HepG2 (cell line): Measurements from ENCODE around the gene DCDC1. TPM values are rescaled to one million over a fixed set of nuclear protein-coding genes. Genes with fewer than 3 reads are reported as not detected.

Experiments
- ATAC-seq: fragments of 200-7000 bp; cut with Tn5 transposase; 3 replicates; pipeline ENCODE4 v1.9.1; 2020; ENCODE audit warnings: mild to moderate bottlenecking, moderate library complexity
- BruUV-seq: library from RNA; stranded (reverse); fragments of 400-500 nt; replicated peaks from 2 replicates; lab custom pipeline; 2021; lab: Mats Ljungman, UMichigan
- CTCF ChIA-PET: fragments of 300-600 bp; formaldehyde crosslinking; extraction: SDS; loops from one replicate; lab custom pipeline; 2021; ENCODE audit warnings: low total read pairs, inconsistent platforms, low intra/inter-chr PET ratio; lab: Yijun Ruan, JAX
- POLR2A ChIA-PET: fragments of 350-600 bp; sonication (Branson Sonifier 250); formaldehyde crosslinking; loops from one replicate; lab custom pipeline; 2020; ENCODE audit warnings: antibody characterized with exemption, inconsistent platforms; lab: Yijun Ruan, JAX
- DNase-seq: peaks from one replicate; pipeline ENCODE4 v3.0.0-alpha.2; 2015; ENCODE audit warnings: low spot score
- FAIRE-seq: peaks from 3 replicates; lab custom pipeline; 2011; peaks lifted over from hg19 to GRCh38; lab: Jason Lieb, UNC
- H2AFZ ChIP-seq: one replicate; pipeline ENCODE4 v1.6.1; 2011; ENCODE audit warnings: low read length, inconsistent platforms
- H3K27ac ChIP-seq: fragments of 300-600 bp; 3 replicates; pipeline ENCODE4 v1.8.0; 2011; ENCODE audit warnings: mixed run types, mild to moderate bottlenecking, mixed read lengths, low read length, inconsistent platforms; ENCODE audit not compliant: insufficient read depth; ENCODE audit errors: extremely low read length
- H3K27me3 ChIP-seq, 2 experiments: fragments of 200-600 bp in 1 of 2; 2 replicates in 1 of 2; 3 replicates in 1 of 2; pipeline versions ENCODE4 v1.6.0 to v1.8.0; 2011; ENCODE audit warnings: low read length in 2 of 2, mild to moderate bottlenecking in 2 of 2, moderate library complexity in 2 of 2, inconsistent platforms in 1 of 2; ENCODE audit not compliant: insufficient read depth in 2 of 2, control insufficient read depth in 1 of 2
- H3K36me3 ChIP-seq, 2 experiments: fragments of 200-600 bp in 1 of 2; replicated peaks in 1 of 2; 2 replicates in 1 of 2; 3 replicates in 1 of 2; pipeline versions ENCODE4 v1.5.1 to v1.8.0; 2011; ENCODE audit warnings: low read length in 2 of 2, inconsistent platforms in 1 of 2; ENCODE audit not compliant: insufficient read depth in 2 of 2, control insufficient read depth in 1 of 2
- H3K4me1 ChIP-seq: 2 replicates; pipeline ENCODE4 v1.5.1; 2012; ENCODE audit warnings: low read length, inconsistent platforms; ENCODE audit not compliant: insufficient read depth
- H3K4me2 ChIP-seq: 2 replicates; pipeline ENCODE4 v1.6.0; 2011; ENCODE audit warnings: low read depth, low read length, inconsistent platforms
- H3K4me3 ChIP-seq, 3 experiments: fragments of 200-600 bp in 1 of 3; sonication (generic), shearing (Covaris generic) in 1 of 3; replicated peaks in 1 of 3; 2 replicates each; pipeline ENCODE4 v1.5.1; 2011 to 2016; ENCODE audit warnings: low read length in 3 of 3, inconsistent platforms in 2 of 3, low read depth in 2 of 3, mild to moderate bottlenecking in 2 of 3, control low read depth in 1 of 3, mixed read lengths in 1 of 3; ENCODE audit not compliant: insufficient read depth in 1 of 3
- H3K79me2 ChIP-seq: one replicate; pipeline ENCODE4 v1.6.1; 2011; ENCODE audit warnings: low read length, inconsistent platforms; ENCODE audit not compliant: insufficient read depth
- H3K9ac ChIP-seq: 2 replicates; pipeline ENCODE4 v1.6.0; 2011; ENCODE audit warnings: mild to moderate bottlenecking, low read depth, low read length, inconsistent platforms; ENCODE audit not compliant: insufficient read depth
- H3K9me3 ChIP-seq: 2 replicates; pipeline ENCODE4 v1.5.1; 2012; ENCODE audit warnings: mild to moderate bottlenecking, low read length
- H4K20me1 ChIP-seq: 2 replicates; pipeline ENCODE4 v1.6.0; 2011; ENCODE audit warnings: inconsistent platforms, mild to moderate bottlenecking, low read length, moderate library complexity; ENCODE audit not compliant: insufficient read depth
- ATF4 ChIP-seq, 2 experiments: fragments of 450-650 bp in 1 of 2; sonication (generic) in 1 of 2; formaldehyde crosslinking; IDR thresholded peaks; 2 replicates each; pipeline versions ENCODE4 v1.5.0 to v1.8.0; 2020 to 2022; ENCODE audit warnings: mild to moderate bottlenecking in 1 of 2, missing genetic modification reagents in 1 of 2
- BRF2 ChIP-seq: sonication (generic); formaldehyde crosslinking; IDR thresholded peaks from 2 replicates; pipeline ENCODE4 v1.8.1; 2022; ENCODE audit warnings: mild to moderate bottlenecking, missing genetic modification reagents
- FOXK1 ChIP-seq: sonication (generic); formaldehyde crosslinking; IDR thresholded peaks from 2 replicates; pipeline ENCODE4 v1.4.0; 2020; ENCODE audit warnings: low read depth, missing genetic modification reagents, borderline replicate concordance
- GLMP ChIP-seq: sonication (generic); formaldehyde crosslinking; IDR thresholded peaks from 2 replicates; pipeline ENCODE4 v1.9.0; 2021; ENCODE audit warnings: missing genetic modification reagents, mild to moderate bottlenecking, borderline replicate concordance
- HINFP ChIP-seq: sonication (generic); formaldehyde crosslinking; IDR thresholded peaks from 2 replicates; pipeline ENCODE4 v1.4.0; 2020; ENCODE audit warnings: low read depth, mild to moderate bottlenecking, missing genetic modification reagents
- PATZ1 ChIP-seq: sonication (generic); formaldehyde crosslinking; IDR thresholded peaks from 2 replicates; pipeline ENCODE4 v1.4.0; 2020; ENCODE audit warnings: missing genetic modification reagents
- SALL1 ChIP-seq: sonication (generic); formaldehyde crosslinking; IDR thresholded peaks from 2 replicates; pipeline ENCODE4 v1.8.0; 2022; ENCODE audit warnings: mild to moderate bottlenecking, missing genetic modification reagents
- SIX4 ChIP-seq: sonication (generic); formaldehyde crosslinking; IDR thresholded peaks from 2 replicates; pipeline ENCODE4 v1.4.0; 2020; ENCODE audit warnings: missing genetic modification reagents
- ZFP91 ChIP-seq: sonication (generic); formaldehyde crosslinking; IDR thresholded peaks from 2 replicates; pipeline ENCODE4 v1.9.0; 2022; ENCODE audit warnings: missing genetic modification reagents, mild to moderate bottlenecking, borderline replicate concordance
- ZNF292 ChIP-seq: sonication (generic); formaldehyde crosslinking; IDR thresholded peaks from 2 replicates; pipeline ENCODE4 v1.8.1; 2022; ENCODE audit warnings: mild to moderate bottlenecking, low read depth, missing genetic modification reagents, borderline replicate concordance
- ZNF331 ChIP-seq: sonication (generic); formaldehyde crosslinking; IDR thresholded peaks from 2 replicates; pipeline ENCODE4 v1.4.0; 2020; ENCODE audit warnings: missing genetic modification reagents
- ZNF431 ChIP-seq: sonication (generic); formaldehyde crosslinking; IDR thresholded peaks from 2 replicates; pipeline ENCODE4 v1.9.0; 2022; ENCODE audit warnings: missing genetic modification reagents, low read depth, mild to moderate bottlenecking, borderline replicate concordance
- ZNF552 ChIP-seq: sonication (generic); formaldehyde crosslinking; IDR thresholded peaks from 2 replicates; pipeline ENCODE4 v1.9.0; 2022; ENCODE audit warnings: missing genetic modification reagents, mild to moderate bottlenecking, borderline replicate concordance
- ZNF766 ChIP-seq: sonication (generic); formaldehyde crosslinking; IDR thresholded peaks from 2 replicates; pipeline ENCODE4 v1.5.0; 2020; ENCODE audit warnings: missing genetic modification reagents, borderline replicate concordance
- WGBS: methylation state at CpG from one replicate; pipeline ENCODE4 v1.1.6; 2017; ENCODE audit warnings: low lambda C conversion rate; 5-methylcytosine and 5-hydroxymethylcytosine counted together
- in situ Hi-C: cut with HindIII; loops from 2 replicates; pipeline ENCODE4 v1.10.0; 2017; ENCODE audit warnings: low pct_unique_long_range_greater_than_20kb; ENCODE audit not compliant: extremely low pct_ligation_motif_present
- intact Hi-C: fragments of 100-400 bp; cut with micrococcal nuclease; formaldehyde crosslinking; loops from one replicate; pipeline ENCODE4 v1.10.0; 2022; ENCODE audit not compliant: unreplicated experiment
- polyA plus RNA-seq, 8 experiments: library from polyadenylated mRNA; depleted of rRNA in 3 of 8; stranded (reverse) in 7 of 8; unstranded in 1 of 8; fragments of >200 nt; fragmentation: Illumina TruSeq in 4 of 8; extraction: Trizol in 4 of 8; gene quantifications; 2 replicates each; pipeline versions ENCODE4 v1.2.1 to v1.2.3, GENCODE V29; 2011 to 2016; ENCODE audit warnings: low read depth in 4 of 8, missing spikeins in 1 of 8, mixed read lengths in 1 of 8; ENCODE audit not compliant: insufficient read depth in 1 of 8
- total RNA-seq, 5 experiments: library from RNA; depleted of rRNA; stranded (reverse); fragments of >200 nt; fragmentation: Illumina TruSeq; extraction: Trizol; gene quantifications; 2 replicates each; pipeline ENCODE4 v1.2.3, GENCODE V29; 2016; ENCODE audit warnings: low read depth in 1 of 5

The DCDC1 gene
- total and polyA plus RNA-seq, 2 of the 13 experiments (the other 11 are each of a cell fraction or from before 2014, with no cell fraction given): 0.12 to 0.27 TPM

- DNase-seq (no peak), ATAC-seq (no peak), FAIRE-seq (no peak)
- intact Hi-C loops (no loop called here), in situ Hi-C loops (no loop called here)
- Histone ChIP-seq H3K9me3 (no peaks in the 10 kb centered on the region), H3K36me3 (no peaks in the 10 kb centered on the region), H3K27me3 (0 out of 5 replicates have a peak, but pooled peaks cover 0 to 2% of the 10 kb centered on the region in 2 experiments), H3K27ac (no peak overlapping the region), H3K79me2 (no peaks in the 10 kb centered on the region), H4K20me1 (no peaks in the 10 kb centered on the region), H3K4me3 (no peak overlapping the region), H3K9ac (no peak overlapping the region), H3K4me1 (no peaks in the 10 kb centered on the region), H3K4me2 (no peak overlapping the region), H2AFZ (no peak overlapping the region)
- no TSS peak for BruUV-seq
- ChIA-PET CTCF (no interaction called here), POLR2A (no interaction called here)
- WGBS: 28% methylated on average over 5 of the region's 5 CpGs
- TF ChIP-seq ZNF552 (CRISPR knock-in tag) (no peak), BRF2 (no peak), ZNF431 (no peak), SALL1 (no peak), ATF4 (CRISPR knock-in tag; IDR thresholded peaks at IDR 0.05) (no peak), ZNF292 (CRISPR knock-in tag) (no peak), SIX4 (CRISPR knock-in tag) (no peak), FOXK1 (CRISPR knock-in tag) (no peak), ZNF766 (CRISPR knock-in tag) (no peak), ZFP91 (CRISPR knock-in tag) (no peak), HINFP (CRISPR knock-in tag) (no peak), GLMP (CRISPR knock-in tag) (no peak), PATZ1 (CRISPR knock-in tag) (no peak), ZNF331 (CRISPR knock-in tag) (no peak)
- TF ChIP-seq, all 625 proteins: peak for 0
Observed at GRCh38 chr11:31355817-31356216, 13.7 kb downstream of the DCDC1 start.
